PC-9 (cell line): Measurements from ENCODE around the gene SGK2.

Experiments used
- CTCF ChIP-seq: fragments of 200-600 bp; sonication (generic); conservative IDR thresholded peaks from 2 replicates; pipeline ENCODE4 v1.6.1; 2017; ENCODE audit warnings: mixed run types, antibody characterized with exemption, mild to moderate bottlenecking, moderate library complexity
- EZH2 ChIP-seq: fragments of 200-600 bp; sonication (generic); IDR thresholded peaks from 2 replicates; pipeline ENCODE4 v1.8.0; 2017; ENCODE audit warnings: antibody characterized with exemption, low read depth

GRCh38 chr20:43567477-43567876, 8.7 kb downstream of the SGK2 start:
- TF ChIP-seq CTCF (no peak), EZH2 (no peak)
